ENCODE results near the gene VSIG2. TPM values are rescaled to one million over a fixed set of nuclear protein-coding genes. Genes with fewer than 3 reads are reported as not detected.
A peak's percentile ranks its signal among the peaks of the same experiment; 100 is the strongest.

Gene VSIG2
- total and polyA plus RNA-seq, 12 donors = 0.55 to 2.3 (median 1.1) TPM

- H3K4me3 ChIP-seq = peak overlapping the region; percentile 61 to 94 (median 78)
- no peaks in the 10 kb centered on the region for H3K9me3 ChIP-seq
- peak overlapping the region; percentile 86 to 99 (median 98) for H3K27ac ChIP-seq
- H3K27me3 ChIP-seq = peaks cover 0 to 75% (median 57%) of the 10 kb centered on the region in 7 donors
- ATAC-seq (no peak), DNase-seq (no peak)
- intact Hi-C loops (cut with DNase I) = loop anchor here in 6 of 10 donors (5.0 to 10.0 kb wide), 6 partner anchors 36 to 89 kb away; partner anchors contain the start of genes MSANTD2 (in 1 of the 6), SIAE (in 1 of the 6) and SPA17 (in 1 of the 6)
- peaks cover 12 to 67% (median 60%) of the 10 kb centered on the region in 9 donors for H3K4me1 ChIP-seq
- H3K36me3 ChIP-seq = peaks cover 0 to 35% (median 6%) of the 10 kb centered on the region in 9 donors
- WGBS, 2 donors = 51% methylated on average over 3 of the region's 3 CpGs
- TF ChIP-seq CTCF (IDR thresholded peaks at IDR 0.05) = no peak
Measured at GRCh38 chr11:124760806-124761205, 8.8 kb upstream of the VSIG2 start.

GRCh38 chr11:124760205-124760652 lies 8.2 kb upstream of the VSIG2 start:
- intact Hi-C loops (cut with DNase I) = loop anchor here in 6 of 10 donors (5.0 to 10.0 kb wide), 6 partner anchors 37 to 88 kb away; partner anchors contain the start of genes MSANTD2 (in 1 of the 6), SIAE (in 1 of the 6) and SPA17 (in 1 of the 6)
- Histone ChIP-seq H3K4me1 (peaks cover 12 to 71% (median 66%) of the 10 kb centered on the region in 9 donors), H3K27me3 (peaks cover 0 to 76% (median 57%) of the 10 kb centered on the region in 7 donors), H3K4me3 (peak overlapping the region; percentile 61 to 94 (median 78)), H3K27ac (peak overlapping the region; percentile 86 to 99 (median 98)), H3K9me3 (no peaks in the 10 kb centered on the region), H3K36me3 (peaks cover 0 to 35% (median 6%) of the 10 kb centered on the region in 9 donors)
- TF ChIP-seq CTCF (IDR thresholded peaks at IDR 0.05) = no peak
- ATAC-seq (peak in 7 of 8 donors; percentile 4 to 25 (median 8)), DNase-seq (peak; percentile 56 to 69)
- 4% methylated on average over 25 of the region's 25 CpGs for WGBS, 2 donors

GRCh38 chr11:124759266-124760204 lies 7.5 kb upstream of the VSIG2 start:
- peak; percentile 52 to 91 (median 81) for ATAC-seq
- intact Hi-C loops (cut with DNase I) = loop anchor here in 7 of 10 donors (5.0 to 10.0 kb wide), 6 partner anchors 38 to 87 kb away; partner anchors contain the start of genes MSANTD2 (in 1 of the 7), SIAE (in 1 of the 7) and SPA17 (in 1 of the 7)
- TF ChIP-seq CTCF (IDR thresholded peaks at IDR 0.05) = peak in 3 of 9 donors; percentile 9 to 20 (median 20)
- Histone ChIP-seq H3K9me3 (no peaks in the 10 kb centered on the region), H3K27ac (peak overlapping the region; percentile 86 to 99 (median 98)), H3K4me1 (peaks cover 14 to 78% (median 67%) of the 10 kb centered on the region in 9 donors), H3K4me3 (peak overlapping the region; percentile 61 to 94 (median 78)), H3K36me3 (peaks cover 0 to 35% (median 6%) of the 10 kb centered on the region in 9 donors), H3K27me3 (peaks cover 0 to 76% (median 57%) of the 10 kb centered on the region in 7 donors)
- DNase-seq = peak; percentile 80 to 88
- WGBS, 2 donors = 15 to 19% methylated on average over 52 of the region's 52 CpGs

Data from heart right ventricle (tissue), 16 donors.